B cell (primary cell): ENCODE results near the gene ACOXL. TPM values are rescaled to one million over a fixed set of nuclear protein-coding genes. Genes with fewer than 3 reads are reported as not detected.
"Not testable (repeated sequence)": the region's sequence is repeated elsewhere in the genome, so short reads cannot be mapped to it uniquely, and the experiment has no call there.

ENCODE experiments used
- ATAC-seq: fragments of 200-7000 bp; cut with Tn5 transposase; one replicate; pipeline ENCODE4 v1.10.0; 2021; ENCODE audit warnings: low read depth, mild to moderate bottlenecking, moderate number of reproducible peaks, moderate library complexity
- CTCF ChIA-PET: fragments of 350-600 bp; sonication (Branson Sonifier 250); formaldehyde crosslinking; loops from one replicate; lab custom pipeline; 2021; ENCODE audit warnings: antibody characterized with exemption, inconsistent platforms; lab: Charles Lee
- POLR2A ChIA-PET: fragments of 350-600 bp; sonication (Branson Sonifier 250); formaldehyde crosslinking; loops from one replicate; lab custom pipeline; 2021; ENCODE audit warnings: antibody characterized with exemption; lab: Charles Lee
- DNase-seq: peaks from one replicate; pipeline ENCODE4 v3.0.0; 2013
- H2AFZ ChIP-seq: 2 replicates; pipeline ENCODE4 v1.6.1; 2012; ENCODE audit warnings: mild to moderate bottlenecking, low read depth, low read length; ENCODE audit not compliant: insufficient read depth, poor library complexity, severe bottlenecking
- H3K27ac ChIP-seq, 2 donors: 1 replicate in 1 of 2; 2 replicates in 1 of 2; pipeline ENCODE4 v1.5.1; 2012 to 2013; ENCODE audit warnings: low read length in 2 of 2, mild to moderate bottlenecking in 2 of 2, moderate library complexity in 1 of 2
- H3K27me3 ChIP-seq, 4 experiments: fragments of 200-600 bp in 1 of 4; sonication (generic) in 1 of 4; replicated peaks in 1 of 4; 1 replicate in 2 of 4; 2 replicates in 2 of 4; pipeline versions ENCODE4 v1.6.1 to v1.7.0; 2013 to 2016; ENCODE audit warnings: low read length in 3 of 4, mild to moderate bottlenecking in 2 of 4, mixed read lengths in 1 of 4, moderate library complexity in 1 of 4; ENCODE audit not compliant: insufficient read depth in 4 of 4, control insufficient read depth in 3 of 4; ENCODE audit errors: control extremely low read depth in 1 of 4
- H3K36me3 ChIP-seq, 2 experiments: replicated peaks in 1 of 2; 1 replicate in 1 of 2; 2 replicates in 1 of 2; pipeline versions ENCODE4 v1.6.1 to v1.7.1; 2013; ENCODE audit warnings: low read length in 1 of 2; ENCODE audit not compliant: insufficient read depth in 2 of 2, control insufficient read depth in 1 of 2; ENCODE audit errors: control extremely low read depth in 1 of 2, extremely low read depth in 1 of 2
- H3K4me1 ChIP-seq, 2 donors: fragments of 200-600 bp in 1 of 2; sonication (generic) in 1 of 2; 1 replicate in 1 of 2; 2 replicates in 1 of 2; pipeline versions ENCODE4 v1.5.1 to v1.6.1; 2013 to 2017; ENCODE audit warnings: low read length in 2 of 2; ENCODE audit not compliant: control insufficient read depth in 2 of 2, insufficient read depth in 2 of 2
- H3K4me2 ChIP-seq: replicated peaks from 2 replicates; pipeline ENCODE3; 2012; ENCODE audit warnings: mild to moderate bottlenecking, low read depth, low read length; ENCODE audit not compliant: poor library complexity, severe bottlenecking
- H3K4me3 ChIP-seq, 5 experiments: fragments of 200-600 bp in 1 of 5; sonication (generic) in 1 of 5; 1 replicate in 3 of 5; 2 replicates in 2 of 5; pipeline versions ENCODE4 v1.5.1 to v1.7.0; 2011 to 2016; ENCODE audit warnings: low read length in 4 of 5, mild to moderate bottlenecking in 4 of 5, low read depth in 2 of 5, control low read depth in 1 of 5, moderate library complexity in 1 of 5; ENCODE audit not compliant: insufficient read depth in 1 of 5; ENCODE audit errors: control extremely low read depth in 1 of 5, extremely low read depth in 1 of 5
- H3K79me2 ChIP-seq: fragments of 200-600 bp; sonication (generic); one replicate; pipeline ENCODE4 v1.6.0; 2016; ENCODE audit warnings: low read length; ENCODE audit not compliant: control insufficient read depth, insufficient read depth
- H3K9ac ChIP-seq: fragments of 200-600 bp; sonication (generic); 2 replicates; pipeline ENCODE4 v1.6.1; 2017; ENCODE audit warnings: mild to moderate bottlenecking, low read length, moderate library complexity
- H3K9me3 ChIP-seq, 3 donors: one replicate each; pipeline versions ENCODE4 v1.6.1 to v1.7.1; 2013; ENCODE audit warnings: low read length in 2 of 3; ENCODE audit not compliant: control insufficient read depth in 2 of 3, insufficient read depth in 1 of 3; ENCODE audit errors: control extremely low read depth in 1 of 3
- H4K20me1 ChIP-seq: 2 replicates; pipeline ENCODE4 v1.6.0; 2012; ENCODE audit warnings: mild to moderate bottlenecking, low read length; ENCODE audit not compliant: insufficient read depth, control insufficient read depth, poor library complexity, severe bottlenecking
- H3K27ac Mint-ChIP-seq: one replicate; pipeline ENCODE4 v1.8.0; 2021; ENCODE audit warnings: mixed read lengths
- H3K27me3 Mint-ChIP-seq: one replicate; pipeline ENCODE4 v1.8.0; 2021; ENCODE audit warnings: mixed read lengths
- H3K4me1 Mint-ChIP-seq: one replicate; pipeline ENCODE4 v1.8.0; 2021; ENCODE audit warnings: mixed read lengths
- H3K4me3 Mint-ChIP-seq: one replicate; pipeline ENCODE4 v1.8.0; 2021; ENCODE audit warnings: mixed read lengths
- H3K9me3 Mint-ChIP-seq: one replicate; pipeline ENCODE4 v1.8.0; 2022; ENCODE audit warnings: mixed read lengths; ENCODE audit not compliant: insufficient read depth
- CTCF ChIP-seq: fragments of 200-600 bp; IDR thresholded peaks from one replicate; pipeline ENCODE4 v1.8.0; 2022; ENCODE audit warnings: antibody characterized with exemption, mild to moderate bottlenecking
- EZH2 ChIP-seq: IDR thresholded peaks from 2 replicates; pipeline ENCODE4 v1.6.1; 2012; ENCODE audit warnings: borderline replicate concordance, low read depth, mild to moderate bottlenecking, moderate library complexity, low read length; ENCODE audit not compliant: insufficient read depth, poor library complexity, severe bottlenecking
- WGBS: methylation state at CpG from one replicate; pipeline ENCODE4 v1.1.5; 2013; ENCODE audit warnings: missing lambda C conversion rate; ENCODE audit not compliant: insufficient coverage; 5-methylcytosine and 5-hydroxymethylcytosine counted together
- intact Hi-C: fragments of 100-400 bp; cut with micrococcal nuclease; formaldehyde crosslinking; loops from one replicate; pipeline ENCODE4 v1.10.0; 2022
- polyA plus RNA-seq: library from polyadenylated mRNA; depleted of rRNA; stranded (reverse); fragments of >200 nt; gene quantifications from 2 replicates; pipeline ENCODE4 v1.2.3, GENCODE V29; 2012
- total RNA-seq, 2 donors: library from RNA; stranded (reverse); fragments of 120-200 nt in 1 of 2; gene quantifications; 1 replicate in 1 of 2; 2 replicates in 1 of 2; pipeline versions ENCODE4 v1.2.3 to v1.2.4, GENCODE V29; 2013 to 2022

ACOXL gene
- total and polyA plus RNA-seq, 2 donors (not counting 1 experiment from before 2014, with no cell fraction given), result 0.06 TPM; not detected in 1

- Histone ChIP-seq H4K20me1 (no peaks in the 10 kb centered on the region), H3K4me2 (no peak overlapping the region), H3K27ac (no peak overlapping the region), H3K4me3 (no peak overlapping the region), H3K27me3 (no peaks in the 10 kb centered on the region), H3K36me3 (no peaks in the 10 kb centered on the region), H3K9me3 (peaks cover 1 to 10% (median 4%) of the 10 kb centered on the region in 3 donors), H3K9ac (no peak overlapping the region), H3K79me2 (no peaks in the 10 kb centered on the region), H3K4me1 (peaks cover 8% of the 10 kb centered on the region in 2 donors), H2AFZ (no peak overlapping the region)
- no peak overlapping the region for H3K4me3 Mint-ChIP-seq
- ChIA-PET POLR2A (no interaction called here), CTCF (interaction anchor here (0.6 to 0.7 kb wide), 2 partner anchors 15 to 1552 kb away, joined by 3 to 6 read pairs; no protein-coding TSS in a partner anchor)
- peak; percentile 54 for ATAC-seq
- peaks cover 14% of the 10 kb centered on the region for H3K4me1 Mint-ChIP-seq
- WGBS, result 10% methylated on average over 2 of the region's 5 CpGs
- H3K9me3 Mint-ChIP-seq, result peaks cover 3% of the 10 kb centered on the region
- peak; percentile 37 for DNase-seq
- intact Hi-C loops, result no loop called here
- H3K27me3 Mint-ChIP-seq, result no peaks in the 10 kb centered on the region
- no peak overlapping the region for H3K27ac Mint-ChIP-seq
- TF ChIP-seq EZH2, result no peak
- no peak for TF ChIP-seq CTCF
Measured at GRCh38 chr2:111071600-111072171, 339.3 kb downstream of the ACOXL start.

DNA sequence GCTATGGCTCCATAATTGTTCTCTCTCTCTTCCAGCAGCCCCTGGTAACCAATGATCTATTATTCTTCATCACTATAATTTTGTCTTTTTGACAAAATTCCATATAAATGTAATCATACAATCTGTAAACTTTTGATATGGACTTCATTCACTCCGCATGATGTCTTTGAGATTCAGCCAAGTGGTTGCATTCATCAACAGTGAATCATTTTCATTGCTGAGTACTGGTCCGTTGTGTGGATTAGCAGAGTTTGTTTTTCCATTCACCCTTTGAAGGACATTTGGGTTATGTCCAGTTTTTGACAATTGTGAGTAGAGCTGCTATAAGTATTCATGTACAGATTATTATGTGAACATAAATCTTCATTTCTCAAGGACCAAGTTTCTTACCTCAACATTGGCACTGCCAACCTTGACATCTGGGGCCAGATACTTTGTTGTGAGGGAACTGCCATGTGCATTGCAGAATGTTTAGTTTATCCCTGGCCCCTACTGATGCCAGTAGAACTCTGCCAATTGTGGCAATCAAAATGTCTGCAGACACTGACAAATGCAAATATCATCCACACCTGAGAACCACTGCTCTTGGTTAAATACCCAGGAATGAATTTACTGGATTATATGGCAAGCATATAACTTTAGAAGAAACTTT lies 340.0 kb downstream of the ACOXL start:
- Histone ChIP-seq H3K9me3 (peaks cover 1 to 10% (median 4%) of the 10 kb centered on the region in 3 donors), H3K4me3 (no peak overlapping the region), H3K4me2 (no peak overlapping the region), H3K27me3 (no peaks in the 10 kb centered on the region), H3K9ac (no peak overlapping the region), H3K79me2 (no peaks in the 10 kb centered on the region), H2AFZ (no peak overlapping the region), H3K36me3 (no peaks in the 10 kb centered on the region), H3K27ac (no peak overlapping the region), H4K20me1 (no peaks in the 10 kb centered on the region), H3K4me1 (peaks cover 8% of the 10 kb centered on the region in 2 donors)
- DNase-seq (no peak), ATAC-seq (no peak)
- intact Hi-C loops, result no loop called here
- H3K27me3 Mint-ChIP-seq, result no peaks in the 10 kb centered on the region
- TF ChIP-seq EZH2 (no peak), CTCF (no peak)
- no peak overlapping the region for H3K27ac Mint-ChIP-seq
- no CpG with 5 or more reads among the region's 2 CpGs for WGBS
- no peak overlapping the region for H3K4me3 Mint-ChIP-seq
- peaks cover 14% of the 10 kb centered on the region for H3K4me1 Mint-ChIP-seq
- ChIA-PET CTCF (interaction anchor here (0.6 to 1.2 kb wide), 3 partner anchors 15 to 1551 kb away, joined by 3 to 6 read pairs (median 5); no protein-coding TSS in a partner anchor), POLR2A (no interaction called here)
- peaks cover 3% of the 10 kb centered on the region for H3K9me3 Mint-ChIP-seq

- H3K4me1 ChIP-seq, H3K27me3 ChIP-seq, H3K4me3 ChIP-seq, H3K9ac ChIP-seq, H3K9me3 ChIP-seq, H2AFZ ChIP-seq, H3K79me2 ChIP-seq, H3K27ac ChIP-seq, H4K20me1 ChIP-seq, ATAC-seq, H3K4me3 Mint-ChIP-seq, H3K4me2 ChIP-seq, H3K36me3 ChIP-seq, H3K9me3 Mint-ChIP-seq, intact Hi-C loops, DNase-seq, H3K4me1 Mint-ChIP-seq, H3K27ac Mint-ChIP-seq, CTCF ChIA-PET: not testable (repeated sequence)
- POLR2A ChIA-PET, result interaction anchor here (1.2 kb wide), 1 partner anchor 38 kb away, joined by 4 read pairs; the partner anchor contains the start of gene BCL2L11
- peaks cover 63% of the 10 kb centered on the region for H3K27me3 Mint-ChIP-seq
- no CpG with 5 or more reads among the region's 1 CpG for WGBS
Measured at GRCh38 chr2:111082659-111083058, 350.3 kb downstream of the ACOXL start.
